Kidney capillary endothelial cell (primary cell): Measurements from ENCODE around the gene TCAF1.

Experiments used
- DNase-seq: peaks from one replicate; pipeline ENCODE4 v3.0.0-alpha.2; 2018; ENCODE audit warnings: low spot score

The TCAF1 gene, protein sequence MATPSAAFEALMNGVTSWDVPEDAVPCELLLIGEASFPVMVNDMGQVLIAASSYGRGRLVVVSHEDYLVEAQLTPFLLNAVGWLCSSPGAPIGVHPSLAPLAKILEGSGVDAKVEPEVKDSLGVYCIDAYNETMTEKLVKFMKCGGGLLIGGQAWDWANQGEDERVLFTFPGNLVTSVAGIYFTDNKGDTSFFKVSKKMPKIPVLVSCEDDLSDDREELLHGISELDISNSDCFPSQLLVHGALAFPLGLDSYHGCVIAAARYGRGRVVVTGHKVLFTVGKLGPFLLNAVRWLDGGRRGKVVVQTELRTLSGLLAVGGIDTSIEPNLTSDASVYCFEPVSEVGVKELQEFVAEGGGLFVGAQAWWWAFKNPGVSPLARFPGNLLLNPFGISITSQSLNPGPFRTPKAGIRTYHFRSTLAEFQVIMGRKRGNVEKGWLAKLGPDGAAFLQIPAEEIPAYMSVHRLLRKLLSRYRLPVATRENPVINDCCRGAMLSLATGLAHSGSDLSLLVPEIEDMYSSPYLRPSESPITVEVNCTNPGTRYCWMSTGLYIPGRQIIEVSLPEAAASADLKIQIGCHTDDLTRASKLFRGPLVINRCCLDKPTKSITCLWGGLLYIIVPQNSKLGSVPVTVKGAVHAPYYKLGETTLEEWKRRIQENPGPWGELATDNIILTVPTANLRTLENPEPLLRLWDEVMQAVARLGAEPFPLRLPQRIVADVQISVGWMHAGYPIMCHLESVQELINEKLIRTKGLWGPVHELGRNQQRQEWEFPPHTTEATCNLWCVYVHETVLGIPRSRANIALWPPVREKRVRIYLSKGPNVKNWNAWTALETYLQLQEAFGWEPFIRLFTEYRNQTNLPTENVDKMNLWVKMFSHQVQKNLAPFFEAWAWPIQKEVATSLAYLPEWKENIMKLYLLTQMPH

GRCh38 chr7:143901668-143902331 lies at the start of gene TCAF1:
Gene TCAF1 (minus strand): TSS chr7:143902176. CDS start chr7:143876608, 25,568 bp downstream.
- peak; percentile 93 for DNase-seq

GRCh38 chr7:143948733-143949132 lies 46.8 kb upstream of the TCAF1 start:
- DNase-seq = no peak

GRCh38 chr7:143947111-143947510 lies 45.1 kb upstream of the TCAF1 start:
- no peak for DNase-seq

GRCh38 chr7:143945423-143945822 lies 43.4 kb upstream of the TCAF1 start:
- no peak for DNase-seq

- DNase-seq = no peak
Observed at GRCh38 chr7:143938379-143939243, 36.6 kb upstream of the TCAF1 start.

DNA sequence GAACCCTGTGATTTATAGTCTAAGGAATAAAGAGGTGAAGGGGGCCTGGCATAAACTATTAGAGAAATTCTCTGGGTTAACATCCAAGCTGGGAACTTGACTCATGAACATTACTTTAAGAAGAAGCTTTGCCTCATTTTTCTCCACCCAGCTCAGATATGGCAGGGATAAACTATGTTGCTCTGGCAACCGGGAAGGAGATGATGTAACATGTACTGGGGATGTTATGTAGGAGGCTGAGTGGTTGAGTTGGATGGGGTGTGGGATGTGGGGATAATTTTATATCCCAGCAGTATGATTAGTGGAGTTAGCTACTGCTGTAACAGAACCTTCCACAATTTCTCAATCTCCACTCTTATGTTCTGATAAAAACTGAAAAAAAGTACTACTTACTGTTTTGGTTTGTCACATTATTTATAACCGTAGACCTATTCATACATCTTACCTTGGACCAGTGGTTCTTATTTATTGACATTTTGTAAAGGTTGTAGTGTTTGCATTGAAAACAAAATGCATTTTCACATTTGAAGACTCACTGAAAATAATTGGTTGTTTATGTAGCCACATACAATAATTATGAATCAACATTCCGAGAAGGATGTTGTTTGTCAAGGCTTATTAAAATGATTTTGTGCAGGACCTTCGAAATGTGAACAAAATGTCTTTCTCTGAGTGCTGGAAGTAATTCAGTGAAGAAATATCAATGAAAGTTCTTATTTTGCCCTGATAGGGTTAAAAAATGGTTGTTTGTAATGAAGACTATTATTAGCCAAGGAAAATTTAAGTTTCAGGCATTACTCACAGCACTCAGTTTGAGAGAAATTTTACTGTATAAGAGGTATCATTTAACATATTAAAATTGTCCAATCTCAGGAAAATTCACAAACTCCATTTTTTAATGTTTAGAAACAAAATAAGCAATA lies 34.4 kb upstream of the TCAF1 start:
- DNase-seq = no peak

GRCh38 chr7:143934526-143935325 lies 32.8 kb upstream of the TCAF1 start, which contains the start of gene OR2F2:
Gene OR2F2 (plus strand): TSS chr7:143935233. CDS start chr7:143935233, 0 bp downstream.
- DNase-seq = no peak

DNA sequence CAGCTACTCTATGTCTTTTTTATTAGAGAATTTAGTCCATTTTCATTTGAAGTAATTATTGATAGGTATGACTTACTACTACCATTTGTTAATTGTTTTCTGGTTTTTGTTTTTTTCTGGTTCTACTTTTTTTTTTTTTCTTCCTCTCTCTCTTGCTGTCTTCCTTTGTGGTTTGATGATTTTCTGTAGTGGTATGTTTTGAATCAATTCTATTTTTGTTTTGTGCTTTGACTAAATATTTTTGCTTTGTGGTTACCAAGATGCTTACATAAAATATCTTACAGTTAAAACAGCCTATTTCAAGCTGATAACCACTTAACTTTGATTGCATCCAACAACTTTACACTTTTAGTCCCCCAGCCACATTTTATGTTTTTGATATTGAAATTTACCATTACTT lies 29.8 kb upstream of the TCAF1 start:
- no peak for DNase-seq

DNA sequence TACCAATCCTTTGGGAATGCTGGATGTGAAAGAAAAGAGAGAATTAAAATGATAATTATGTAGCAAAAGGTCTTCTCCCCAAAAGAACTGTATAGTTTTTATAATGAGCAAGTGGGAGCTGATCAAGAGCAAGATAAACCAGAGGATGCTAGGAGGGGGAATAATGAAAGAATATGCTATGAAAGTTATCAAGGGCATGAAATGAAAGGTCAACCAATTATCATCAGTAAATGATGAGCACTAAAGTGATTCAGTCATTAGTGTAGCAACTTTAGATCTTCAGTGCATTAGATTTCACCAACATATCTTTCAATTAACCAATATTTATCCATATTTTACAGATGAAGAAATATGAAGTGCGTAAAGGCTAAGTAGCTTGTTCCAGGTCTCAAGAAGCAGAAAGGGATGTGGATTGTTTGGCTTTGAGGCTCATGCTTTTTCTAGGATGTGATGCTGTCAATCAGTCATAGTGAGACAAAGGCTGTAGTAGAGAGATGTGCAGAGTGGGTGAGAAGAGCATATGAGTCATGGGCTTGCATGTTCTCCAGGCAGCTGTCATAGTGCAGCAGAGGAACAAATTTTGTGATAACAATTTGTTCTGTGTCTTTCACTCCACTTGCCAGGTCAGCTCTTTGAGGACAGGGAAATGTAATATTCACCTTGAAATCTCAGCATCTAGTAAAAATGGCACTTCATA lies 27.4 kb upstream of the TCAF1 start:
- DNase-seq = no peak

DNA sequence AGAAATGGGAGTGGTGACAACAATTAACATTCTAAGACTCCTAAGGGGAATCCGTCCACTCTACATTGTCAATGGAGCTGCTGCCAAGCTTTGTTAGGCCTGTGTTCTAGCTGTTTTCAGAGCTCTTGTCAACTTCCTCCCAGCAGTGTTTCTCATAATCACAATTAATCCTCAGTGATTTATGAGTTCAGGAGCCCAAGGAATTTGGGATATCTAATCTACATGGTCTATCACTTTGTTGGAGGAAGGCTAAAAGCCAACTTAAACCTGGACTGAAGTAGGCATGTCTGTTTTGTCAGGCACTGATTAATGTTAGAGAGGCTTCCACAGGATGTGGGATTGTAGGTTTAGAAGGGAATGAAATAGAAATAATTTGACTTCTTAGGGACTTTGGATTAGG lies 22.9 kb upstream of the TCAF1 start:
- no peak for DNase-seq

GRCh38 chr7:143914938-143915652 lies 13.1 kb upstream of the TCAF1 start:
- no peak for DNase-seq

DNA sequence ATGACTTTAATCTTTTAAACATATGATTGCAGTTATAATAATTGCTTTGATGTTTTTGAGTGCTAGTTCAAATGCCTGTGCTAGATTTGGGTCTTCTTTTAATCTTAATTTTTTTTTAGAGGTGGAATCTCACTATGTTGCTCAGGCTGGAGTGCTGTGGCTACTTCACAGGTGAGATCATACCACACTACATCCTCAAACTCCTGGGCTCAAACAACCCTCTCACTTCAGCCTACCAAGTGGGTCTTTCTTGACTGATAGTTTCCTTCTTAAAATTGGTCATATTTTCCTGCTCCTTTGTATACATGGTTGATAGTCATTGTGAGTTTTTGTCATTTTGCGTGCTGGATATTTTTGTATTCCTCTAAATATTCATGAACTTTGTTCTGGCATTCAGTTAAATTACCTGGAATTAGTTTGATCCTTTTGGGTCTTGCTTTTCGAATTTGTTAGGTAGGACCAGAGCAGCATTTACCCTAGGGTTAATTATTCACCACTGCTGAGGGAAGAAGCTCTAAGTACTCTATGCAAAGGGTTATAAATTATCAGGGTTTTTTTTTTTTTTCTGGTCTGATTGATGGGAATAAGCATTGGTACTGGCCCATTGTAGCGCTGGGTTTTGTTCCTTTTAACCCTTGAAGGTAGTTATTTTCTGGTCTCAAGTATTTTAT lies 12.1 kb upstream of the TCAF1 start:
- no peak for DNase-seq

DNA sequence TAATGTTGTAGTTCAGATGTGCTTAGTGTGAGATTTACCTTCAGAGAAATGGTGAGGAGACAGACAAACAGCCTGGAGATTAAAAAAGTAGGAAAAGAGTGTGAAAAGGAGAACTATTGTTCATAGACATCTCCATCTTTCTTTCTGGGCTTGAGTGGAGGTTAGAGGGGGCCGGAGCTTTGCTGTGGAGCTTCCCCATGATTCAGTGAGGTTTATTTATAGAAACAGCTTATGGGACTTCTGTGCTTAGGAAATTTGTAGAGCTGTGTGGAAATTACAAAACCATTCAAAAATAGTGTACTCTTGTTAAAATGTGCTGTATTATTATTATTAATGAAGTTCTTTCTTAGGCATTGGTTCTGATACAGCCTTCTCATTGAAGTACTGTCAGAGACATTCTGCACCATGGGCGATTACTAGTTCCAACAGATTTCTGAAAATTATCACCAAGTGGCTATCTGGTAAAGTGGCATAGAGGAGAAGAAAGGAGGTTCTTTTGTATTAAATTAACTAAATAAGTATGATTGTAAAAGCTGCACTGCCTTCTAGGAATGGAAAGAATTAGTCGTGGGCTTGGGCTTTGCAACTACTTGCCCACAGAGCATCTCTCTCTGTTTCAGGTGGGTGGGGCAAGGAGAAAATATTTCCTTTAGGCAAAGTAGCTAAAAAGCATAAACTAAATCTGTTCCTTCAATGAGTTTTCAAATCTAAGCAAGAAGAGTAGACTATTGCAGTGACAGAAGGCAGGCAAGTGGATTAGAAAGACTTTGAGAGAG lies 8.7 kb upstream of the TCAF1 start:
- no peak for DNase-seq

GRCh38 chr7:143909863-143910262 lies 7.9 kb upstream of the TCAF1 start:
- DNase-seq = no peak

DNA sequence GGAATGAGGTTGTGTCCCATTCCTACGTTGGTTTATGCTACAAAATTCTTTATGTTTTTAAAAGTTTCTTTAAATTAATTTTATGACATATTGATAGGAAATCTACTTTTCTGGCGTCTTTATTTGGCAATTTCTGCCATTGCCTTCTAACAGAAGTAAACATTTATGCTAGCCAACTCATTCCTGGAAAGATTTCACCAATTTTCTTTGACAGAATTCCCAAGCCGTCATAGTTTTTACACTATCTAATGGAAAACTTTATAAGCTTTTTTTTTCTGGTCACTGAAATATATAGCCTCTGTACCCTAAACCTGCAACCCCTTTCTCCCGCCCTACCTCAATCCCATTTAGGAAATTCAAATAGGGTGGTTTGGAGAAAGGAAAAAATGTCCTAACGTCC lies 6.1 kb upstream of the TCAF1 start:
- no peak for DNase-seq

GRCh38 chr7:143906895-143907294 lies 4.9 kb upstream of the TCAF1 start:
- DNase-seq = no peak

DNA sequence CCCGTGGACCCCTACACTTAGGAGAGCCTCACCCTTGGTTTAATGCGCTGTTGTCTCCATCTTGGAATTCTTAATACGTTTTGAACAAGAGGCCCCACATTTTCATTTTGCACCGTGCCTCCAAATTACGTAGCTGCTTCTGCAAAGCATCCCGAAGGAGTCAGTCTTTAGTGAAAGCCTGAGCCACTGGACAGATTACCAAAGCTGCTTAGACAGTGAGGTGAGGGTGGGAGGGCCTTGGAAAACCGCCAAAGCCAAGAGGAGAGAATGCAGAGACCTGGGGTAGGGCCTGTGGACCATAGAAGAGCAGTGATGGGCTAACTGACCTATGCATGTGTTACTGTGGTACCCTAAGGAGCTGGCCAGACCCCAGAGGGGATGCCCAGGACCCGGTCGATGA lies 4.2 kb upstream of the TCAF1 start:
- DNase-seq = no peak
